ENCODE results near the gene FTO. TPM values are rescaled to one million over a fixed set of nuclear protein-coding genes. Genes with fewer than 3 reads are reported as not detected.

Gene FTO
- total and polyA plus RNA-seq, 12 donors, result 17.8 to 310 (median 156) TPM

DNA sequence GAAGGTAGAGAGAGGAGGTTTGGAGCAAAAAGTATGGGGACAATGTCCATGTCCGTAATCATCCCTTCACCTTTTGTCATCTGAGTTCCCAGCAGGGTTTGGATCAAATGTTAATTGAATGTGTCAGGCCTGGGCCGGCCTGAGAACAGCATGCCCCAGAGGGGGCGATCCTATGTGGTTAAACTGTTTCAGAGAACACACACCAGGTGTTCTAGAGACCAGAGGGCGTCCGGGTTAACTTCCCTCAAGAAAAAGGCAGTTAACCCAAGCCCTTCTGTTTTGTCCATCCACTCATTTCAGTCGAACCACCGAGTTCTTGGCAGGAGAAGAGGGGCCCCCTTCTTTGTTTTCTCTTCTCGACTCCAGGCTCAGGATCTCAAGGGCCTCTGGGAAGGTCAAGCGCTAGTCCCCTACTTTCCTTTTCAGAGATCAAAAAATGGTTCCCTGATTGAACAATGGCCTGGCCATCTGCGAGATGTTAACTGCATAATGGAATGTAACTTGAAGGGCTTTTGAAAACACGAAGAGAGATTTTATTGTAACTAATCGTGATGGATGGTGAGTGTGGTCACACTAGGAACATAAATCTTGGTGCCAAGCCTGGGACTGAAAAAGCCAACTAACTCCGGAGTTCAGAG, 440.1 kb downstream of the FTO start:
- H3K4me1 ChIP-seq (replicated peaks in 1 of 2), result no peaks in the 10 kb centered on the region
- intact Hi-C loops (cut with DNase I), result no loop called here
- DNase-seq, result no peak
- H3K9me3 ChIP-seq (replicated peaks in 1 of 3), result no peaks in the 10 kb centered on the region
- WGBS, 4 donors, result 54 to 63% (median 56%) methylated on average over 13 of the region's 13 CpGs
- no peaks in the 10 kb centered on the region for H3K36me3 ChIP-seq (replicated peaks in 1 of 2)
- no peak overlapping the region for H3K27ac ChIP-seq
- TF ChIP-seq POLR2A (IDR thresholded peaks at IDR 0.05), result no peak
- TF ChIP-seq, protein P1, sequence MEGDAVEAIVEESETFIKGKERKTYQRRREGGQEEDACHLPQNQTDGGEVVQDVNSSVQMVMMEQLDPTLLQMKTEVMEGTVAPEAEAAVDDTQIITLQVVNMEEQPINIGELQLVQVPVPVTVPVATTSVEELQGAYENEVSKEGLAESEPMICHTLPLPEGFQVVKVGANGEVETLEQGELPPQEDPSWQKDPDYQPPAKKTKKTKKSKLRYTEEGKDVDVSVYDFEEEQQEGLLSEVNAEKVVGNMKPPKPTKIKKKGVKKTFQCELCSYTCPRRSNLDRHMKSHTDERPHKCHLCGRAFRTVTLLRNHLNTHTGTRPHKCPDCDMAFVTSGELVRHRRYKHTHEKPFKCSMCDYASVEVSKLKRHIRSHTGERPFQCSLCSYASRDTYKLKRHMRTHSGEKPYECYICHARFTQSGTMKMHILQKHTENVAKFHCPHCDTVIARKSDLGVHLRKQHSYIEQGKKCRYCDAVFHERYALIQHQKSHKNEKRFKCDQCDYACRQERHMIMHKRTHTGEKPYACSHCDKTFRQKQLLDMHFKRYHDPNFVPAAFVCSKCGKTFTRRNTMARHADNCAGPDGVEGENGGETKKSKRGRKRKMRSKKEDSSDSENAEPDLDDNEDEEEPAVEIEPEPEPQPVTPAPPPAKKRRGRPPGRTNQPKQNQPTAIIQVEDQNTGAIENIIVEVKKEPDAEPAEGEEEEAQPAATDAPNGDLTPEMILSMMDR (IDR thresholded peaks at IDR 0.05), result no peak
- no peak overlapping the region for H3K4me3 ChIP-seq
- H3K27me3 ChIP-seq, result peaks cover 6% of the 10 kb centered on the region

GRCh38 chr16:54144572-54144947, 440.6 kb downstream of the FTO start:
- Histone ChIP-seq H3K9me3 (replicated peaks in 1 of 3) (no peaks in the 10 kb centered on the region), H3K4me3 (no peak overlapping the region), H3K27ac (no peak overlapping the region), H3K27me3 (peaks cover 6% of the 10 kb centered on the region), H3K36me3 (replicated peaks in 1 of 2) (no peaks in the 10 kb centered on the region), H3K4me1 (replicated peaks in 1 of 2) (no peaks in the 10 kb centered on the region)
- no peak for DNase-seq
- 75 to 82% (median 78%) methylated on average over 7 of the region's 7 CpGs for WGBS, 4 donors
- TF ChIP-seq POLR2A (IDR thresholded peaks at IDR 0.05), result no peak
- TF ChIP-seq, protein P1 (IDR thresholded peaks at IDR 0.05), result no peak
- intact Hi-C loops (cut with DNase I), result no loop called here

DNA sequence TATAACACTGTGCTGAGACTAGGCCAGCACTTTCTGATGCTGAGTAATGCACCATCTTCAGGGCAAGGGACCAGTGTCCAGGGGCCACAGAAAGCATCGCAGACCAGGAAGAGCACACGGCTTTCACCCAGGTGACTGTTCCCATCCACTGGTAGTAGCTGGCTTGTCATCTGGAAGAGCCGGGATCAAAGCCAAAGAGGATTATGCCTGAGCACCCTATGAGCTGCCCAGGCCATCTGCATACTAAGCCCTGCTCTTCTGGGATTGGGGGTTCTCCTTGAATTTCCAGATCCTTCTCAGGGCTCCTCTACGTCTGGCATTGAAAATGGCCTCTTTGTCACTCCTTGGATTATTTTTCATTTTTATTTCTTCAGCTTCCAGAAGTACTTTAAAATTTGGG, 441.9 kb downstream of the FTO start:
- TF ChIP-seq POLR2A (IDR thresholded peaks at IDR 0.05), result no peak
- TF ChIP-seq, protein P1 (IDR thresholded peaks at IDR 0.05), result no peak
- Histone ChIP-seq H3K4me3 (no peak overlapping the region), H3K9me3 (replicated peaks in 1 of 3) (no peaks in the 10 kb centered on the region), H3K4me1 (replicated peaks in 1 of 2) (no peaks in the 10 kb centered on the region), H3K27ac (no peak overlapping the region), H3K36me3 (replicated peaks in 1 of 2) (no peaks in the 10 kb centered on the region), H3K27me3 (peaks cover 6% of the 10 kb centered on the region)
- WGBS, 4 donors, result 91 to 97% (median 93%) methylated on average over 4 of the region's 4 CpGs
- DNase-seq, result no peak
- intact Hi-C loops (cut with DNase I), result no loop called here

GRCh38 chr16:54148974-54149373, 445.0 kb downstream of the FTO start:
- no peaks in the 10 kb centered on the region for H3K9me3 ChIP-seq (replicated peaks in 1 of 3)
- intact Hi-C loops (cut with DNase I), result no loop called here
- H3K27ac ChIP-seq, result no peak overlapping the region
- WGBS, 4 donors, result 87 to 98% (median 96%) methylated on average over 4 of the region's 4 CpGs
- TF ChIP-seq, protein P1 (IDR thresholded peaks at IDR 0.05), result no peak
- no peak for TF ChIP-seq POLR2A (IDR thresholded peaks at IDR 0.05)
- DNase-seq, result no peak
- no peaks in the 10 kb centered on the region for H3K4me1 ChIP-seq (replicated peaks in 1 of 2)
- H3K27me3 ChIP-seq, result no peaks in the 10 kb centered on the region
- no peaks in the 10 kb centered on the region for H3K36me3 ChIP-seq (replicated peaks in 1 of 2)
- H3K4me3 ChIP-seq, result no peak overlapping the region

Measured in adrenal gland (tissue), 12 donors.